Activated CD4-positive, alpha-beta T cell treated with anti-CD3 and anti-CD28 coated beads, Interleukin-10, Interleukin-2, amounts not matched to agents 100 ng/mL and 50 ng/mL, durations not matched to agents 16 hours and 8 hours (primary cell): ENCODE data around the gene PTPRG.

Experiments used
- DNase-seq: peaks from one replicate; pipeline ENCODE4 v3.0.0-alpha.2; 2020

PTPRG gene

GRCh38 chr3:61591300-61591699 lies 29.9 kb downstream of the PTPRG start:
- DNase-seq = no peak

- no peak for DNase-seq
These were observed 32.2 kb downstream of the PTPRG start for GRCh38 chr3:61593446-61594029.

- no peak for DNase-seq
These were observed 33.0 kb downstream of the PTPRG start for GRCh38 chr3:61594144-61594963.

DNA sequence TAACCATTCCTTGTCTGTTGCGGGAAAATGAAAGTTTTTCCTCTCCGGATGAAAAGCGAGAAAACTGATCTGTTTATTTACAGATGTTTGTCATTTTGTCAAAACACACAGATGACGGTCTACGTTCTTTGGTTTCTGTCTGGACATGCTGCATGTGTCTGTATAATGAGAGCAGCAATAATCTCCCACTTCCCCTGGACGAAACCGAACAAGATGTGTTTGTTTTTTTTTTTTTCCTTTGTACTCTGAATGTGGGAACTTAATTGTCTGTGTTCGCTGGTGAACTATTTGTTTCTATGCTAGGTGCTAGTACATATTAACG lies 33.6 kb downstream of the PTPRG start:
- DNase-seq = no peak

GRCh38 chr3:61595288-61595687 lies 33.9 kb downstream of the PTPRG start:
- no peak for DNase-seq

DNA sequence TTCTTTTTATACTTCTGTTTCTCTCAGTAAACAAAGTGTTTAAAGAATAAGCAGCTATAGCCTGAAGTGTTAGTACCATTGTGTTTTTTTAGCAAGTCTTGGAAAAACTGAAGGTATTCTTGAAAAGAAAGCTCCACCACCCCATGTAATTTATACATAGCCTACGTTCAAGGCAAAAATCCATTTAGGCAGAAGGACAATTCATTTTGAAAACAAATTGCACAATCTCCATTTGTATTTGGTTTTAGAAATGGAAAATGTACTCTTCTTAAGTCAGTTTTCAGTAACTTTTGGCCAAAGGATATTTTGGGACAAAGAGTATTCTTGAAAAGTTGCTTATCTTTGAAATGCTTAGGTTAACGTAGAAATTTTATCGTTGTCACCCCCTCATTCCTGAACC lies 34.5 kb downstream of the PTPRG start:
- no peak for DNase-seq

- no peak for DNase-seq
These were observed 36.5 kb downstream of the PTPRG start for GRCh38 chr3:61597906-61598305.

DNA sequence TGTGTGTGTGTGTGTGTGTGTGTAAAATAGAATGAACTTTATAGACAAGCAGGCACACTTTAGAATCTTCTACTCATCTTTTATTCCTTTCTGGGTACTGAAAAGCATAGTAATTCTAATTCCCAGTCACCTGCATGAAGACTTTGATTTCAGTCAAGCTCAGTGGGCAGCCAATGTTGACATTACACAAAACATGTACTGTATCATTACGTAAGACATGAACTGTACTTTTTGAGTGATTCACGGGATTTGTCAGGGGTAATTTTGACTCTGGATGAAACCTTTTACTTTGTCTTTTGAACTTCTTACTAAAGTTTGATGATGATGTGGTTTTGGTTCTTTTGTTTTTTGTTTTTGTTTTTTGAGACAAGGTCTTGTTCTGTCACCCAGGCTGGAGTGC lies 38.8 kb downstream of the PTPRG start:
- no peak for DNase-seq

DNA sequence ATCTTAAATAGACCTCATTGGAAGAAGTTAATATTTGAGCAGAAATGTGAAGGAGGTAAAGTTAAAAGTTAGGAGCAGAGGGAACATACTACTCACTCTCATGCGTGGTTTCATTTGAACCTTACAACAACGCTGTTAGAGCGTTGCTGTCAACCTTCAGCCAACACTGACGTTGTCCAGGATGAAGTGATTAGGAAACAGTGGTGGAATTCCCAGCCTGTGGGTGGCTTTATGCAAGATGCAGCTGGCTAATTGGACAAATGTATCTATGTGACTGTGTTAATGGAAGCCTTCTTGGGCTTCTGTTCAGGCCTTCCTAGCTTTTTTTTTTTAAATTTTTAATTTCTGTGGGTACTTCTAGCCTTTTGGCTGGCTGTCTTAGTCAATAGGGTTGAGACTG lies 40.5 kb downstream of the PTPRG start:
- DNase-seq = no peak

DNA sequence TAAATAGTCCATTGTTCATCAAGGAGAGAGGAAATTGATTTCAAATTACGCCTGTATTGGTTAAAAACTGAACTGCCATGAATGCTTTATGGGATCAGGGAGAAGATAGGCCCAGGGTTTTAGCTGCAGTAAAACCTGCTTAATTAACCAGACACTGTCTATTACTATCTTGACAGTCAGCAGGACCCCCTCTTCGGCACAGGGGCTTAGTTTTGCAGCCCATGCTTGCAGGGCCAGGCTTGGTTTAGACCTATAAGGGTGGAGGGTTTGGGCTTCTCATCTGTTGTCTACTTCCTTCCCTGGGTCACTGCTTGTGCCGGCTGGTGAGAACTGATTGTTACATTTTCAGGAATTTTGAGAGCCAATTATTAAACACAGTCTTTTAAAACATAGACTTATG lies 41.1 kb downstream of the PTPRG start:
- DNase-seq = no peak

DNA sequence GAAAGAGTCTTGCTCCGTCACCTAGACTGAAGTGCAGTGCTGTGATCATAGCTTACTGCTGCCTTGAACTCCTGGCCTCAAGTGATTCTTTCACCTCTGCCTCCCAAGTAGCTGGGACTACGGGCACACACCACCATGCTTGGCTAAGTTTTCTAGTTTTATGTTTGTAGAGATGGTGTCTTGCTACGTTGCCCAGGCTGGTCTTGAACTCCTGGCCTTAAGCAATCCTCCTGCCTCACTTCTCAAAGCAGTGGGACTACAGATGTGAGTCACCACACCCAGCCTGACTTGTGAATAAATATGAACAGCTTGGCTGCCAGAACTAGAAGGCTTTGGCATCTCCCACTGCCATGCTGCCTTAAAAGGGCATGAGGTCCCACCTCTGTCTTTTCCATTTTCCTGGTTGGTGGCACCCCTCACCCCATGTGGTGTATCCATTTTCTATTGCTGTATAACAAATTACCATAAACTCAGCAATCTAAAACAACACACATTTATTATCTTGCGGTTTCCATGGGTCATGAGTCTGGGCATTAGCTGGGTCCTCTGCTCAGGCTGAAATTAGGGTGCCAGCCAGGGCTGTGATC lies 44.3 kb downstream of the PTPRG start:
- no peak for DNase-seq

- no peak for DNase-seq
These were observed 44.8 kb downstream of the PTPRG start for GRCh38 chr3:61606196-61606595.

DNA sequence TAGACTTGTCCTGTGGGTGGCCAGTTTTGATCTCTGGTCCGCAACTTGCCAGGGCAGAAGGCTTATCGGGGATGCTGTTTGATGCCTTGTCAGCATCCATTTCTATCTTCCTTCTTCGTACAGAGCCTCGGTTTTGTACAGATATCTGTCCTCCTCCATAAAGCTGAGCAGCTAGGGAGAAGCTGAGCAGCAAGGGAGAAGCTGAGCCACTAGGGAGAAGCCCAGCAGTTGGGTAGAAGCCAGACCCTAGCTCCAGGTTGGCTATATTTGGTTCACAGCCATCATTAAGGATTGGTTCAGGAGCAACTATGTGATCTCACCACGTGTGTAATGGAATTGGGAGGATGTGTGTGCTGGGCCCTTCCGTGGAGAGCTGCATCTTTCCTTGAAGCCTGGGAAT lies 46.7 kb downstream of the PTPRG start:
- DNase-seq = no peak

- DNase-seq = no peak
These were observed 47.3 kb downstream of the PTPRG start for GRCh38 chr3:61608711-61609110.

GRCh38 chr3:61610316-61610715 lies 48.9 kb downstream of the PTPRG start:
- no peak for DNase-seq

GRCh38 chr3:61612211-61613194 lies 51.1 kb downstream of the PTPRG start:
- DNase-seq = no peak

DNA sequence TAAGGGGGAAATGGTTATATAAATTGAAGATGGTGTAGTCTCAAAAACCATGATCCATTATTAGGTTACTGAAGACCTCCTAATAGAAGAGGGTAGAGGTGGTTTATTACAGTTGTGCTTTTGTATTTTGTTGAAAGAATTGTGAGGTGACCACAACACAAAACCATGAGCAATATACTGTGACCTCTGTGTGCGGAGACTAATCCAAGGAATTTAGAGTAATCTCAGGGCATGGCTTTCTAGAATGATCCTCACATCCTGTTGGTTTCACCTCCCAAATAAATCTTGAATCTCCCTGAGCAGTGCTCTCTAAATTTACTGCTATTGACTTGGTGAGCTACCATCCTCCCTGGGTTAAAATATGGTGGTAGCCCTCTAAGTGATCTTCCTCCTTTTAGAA lies 52.3 kb downstream of the PTPRG start:
- no peak for DNase-seq

GRCh38 chr3:61615643-61616042 lies 54.3 kb downstream of the PTPRG start:
- no peak for DNase-seq

GRCh38 chr3:61616586-61616985 lies 55.2 kb downstream of the PTPRG start:
- no peak for DNase-seq

GRCh38 chr3:61617041-61617440 lies 55.7 kb downstream of the PTPRG start:
- no peak for DNase-seq

GRCh38 chr3:61617651-61618050 lies 56.3 kb downstream of the PTPRG start:
- DNase-seq = no peak

DNA sequence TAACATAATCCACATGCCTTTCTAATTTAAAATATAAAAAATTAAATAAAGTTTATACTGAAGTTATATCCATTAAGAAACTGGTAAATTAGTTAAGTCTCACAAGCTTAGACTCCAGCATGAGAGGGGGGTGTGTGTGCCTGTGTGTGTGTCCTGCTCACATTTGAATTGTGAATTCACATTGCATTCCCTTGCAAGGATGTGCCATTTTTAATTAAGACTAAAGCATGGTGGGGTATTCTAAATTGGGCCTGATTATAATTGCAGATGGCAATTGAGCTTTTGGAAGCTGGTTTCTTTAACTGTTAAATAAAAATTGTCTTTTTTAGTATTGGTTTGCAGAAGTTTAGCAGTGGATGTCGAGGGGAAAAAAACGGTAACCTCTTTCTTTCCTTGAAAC lies 56.9 kb downstream of the PTPRG start:
- no peak for DNase-seq

GRCh38 chr3:61618871-61619270 lies 57.5 kb downstream of the PTPRG start:
- no peak for DNase-seq
